ENCODE results near the gene NAT16. TPM values are rescaled to one million over a fixed set of nuclear protein-coding genes. Genes with fewer than 3 reads are reported as not detected.

NAT16 gene
- polyA plus RNA-seq, 1 of the 3 experiments (the other 2 are of a cell fraction), result 0.64 TPM

DNA sequence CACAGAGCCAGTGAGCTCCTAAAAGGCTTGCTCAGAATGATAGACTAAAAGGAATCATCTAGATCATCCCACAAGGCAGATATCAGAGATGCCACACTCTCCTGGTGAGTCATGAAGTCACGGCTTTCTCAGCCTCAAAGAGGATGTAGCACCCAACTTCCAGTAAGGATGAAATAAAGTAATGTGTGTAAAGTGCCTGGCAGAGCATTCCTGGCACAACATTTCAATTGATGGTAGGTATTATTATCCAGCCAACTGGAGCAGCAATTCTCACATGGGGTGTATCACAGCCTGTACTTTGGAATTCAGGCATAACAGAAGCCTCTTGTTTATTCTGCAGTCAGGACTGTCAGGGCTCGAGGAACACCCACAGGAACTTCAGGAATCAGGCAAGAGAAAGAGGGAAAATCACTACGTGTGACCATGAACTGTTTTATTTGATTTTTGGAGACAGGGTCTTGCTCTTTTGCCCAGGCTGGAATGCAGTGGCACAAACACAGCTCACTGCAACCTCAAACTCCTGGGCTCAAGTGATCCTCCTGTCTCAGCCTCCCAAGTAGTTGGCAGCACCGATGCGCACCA is 5.3 kb upstream of the NAT16 start (continued):
- TF ChIP-seq RFX5 (IDR thresholded peaks at IDR 0.05; ENCODE audit: low read length) (no peak), POLR2AphosphoS5 (IDR thresholded peaks at IDR 0.05; ENCODE audit: low read depth, low read length) (0 out of 2 replicates have a peak, but pooled peaks have one; percentile 20)

DNA sequence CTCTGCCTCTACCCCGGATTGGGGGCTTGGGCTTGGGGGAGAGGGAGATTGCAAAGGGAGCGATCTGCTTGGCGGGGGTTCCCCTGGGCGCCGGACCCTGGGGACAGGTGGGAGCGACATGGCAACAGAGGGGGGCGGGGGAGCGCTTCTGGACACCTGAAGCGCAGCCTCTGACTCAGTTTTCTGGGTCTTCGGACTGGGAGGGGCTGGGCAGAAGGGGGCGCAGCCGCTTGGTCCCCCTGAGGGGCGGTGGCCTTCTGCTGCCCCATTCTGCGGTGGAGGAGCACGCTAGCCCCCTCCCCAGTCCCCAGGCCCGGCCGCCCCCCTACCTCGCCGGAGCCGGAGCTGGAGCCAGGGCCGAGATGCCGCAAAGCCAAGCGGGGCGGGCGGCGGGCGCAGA is 380 bp downstream of the NAT16 start:
- no peaks in the 10 kb centered on the region for H3K79me2 ChIP-seq (ENCODE audit: insufficient read depth)
- DNase-seq, result peak; percentile 70
- H3K27me3 ChIP-seq (ENCODE audit: insufficient read depth), result peaks cover 28% of the 10 kb centered on the region
- no peaks in the 10 kb centered on the region for H3K36me3 ChIP-seq (replicated peaks in 1 of 2; ENCODE audit: control insufficient read depth in 1 of 2, insufficient read depth in 2 of 2, low read length in 1 of 2)
- peak overlapping the region in 1 of 2 experiments; percentile 28; a peak in 1 of 4 replicates for H3K27ac ChIP-seq (ENCODE audit: low read depth in 2 of 2, low read length in 1 of 2)
- no peaks in the 10 kb centered on the region for H4K20me1 ChIP-seq (ENCODE audit: insufficient read depth)
- POLR2A ChIA-PET, result interaction anchor here (0.5 to 1.7 kb wide), 7 partner anchors 9 to 36 kb away, joined by 3 to 9 read pairs (median 5); partner anchors contain the start of gene VGF
- WGBS (ENCODE audit: low lambda C conversion rate), result 5% methylated on average over 7 of the region's 27 CpGs
- CTCF ChIA-PET, result interaction anchor here (0.7 to 5.4 kb wide), 11 partner anchors 9 to 103 kb away, joined by 3 to 52 read pairs (median 5); partner anchors contain the start of genes FIS1 and VGF
- peaks cover 0 to 16% of the 10 kb centered on the region in 2 experiments; a peak in 1 of 4 replicates for H3K4me1 ChIP-seq (ENCODE audit: control insufficient read depth in 1 of 2, insufficient read depth in 2 of 2, low read depth in 1 of 2, low read length in 1 of 2)
- peak overlapping the region; percentile 39 to 48; a peak in 3 of 4 replicates for H3K4me3 ChIP-seq (ENCODE audit: low read depth in 2 of 2, low read length in 1 of 2)
- no peaks in the 10 kb centered on the region for H3K9me3 ChIP-seq
- TF ChIP-seq CHD2 (IDR thresholded peaks at IDR 0.05; ENCODE audit: low read length, partially characterized antibody) (no peak), SMC3 (IDR thresholded peaks at IDR 0.05; ENCODE audit: low read depth, low read length) (no peak), EP300 (IDR thresholded peaks at IDR 0.05; ENCODE audit: borderline replicate concordance in 1 of 2, low read depth in 1 of 2, low read length in 1 of 2) (no peak)
- TF ChIP-seq, protein P1, sequence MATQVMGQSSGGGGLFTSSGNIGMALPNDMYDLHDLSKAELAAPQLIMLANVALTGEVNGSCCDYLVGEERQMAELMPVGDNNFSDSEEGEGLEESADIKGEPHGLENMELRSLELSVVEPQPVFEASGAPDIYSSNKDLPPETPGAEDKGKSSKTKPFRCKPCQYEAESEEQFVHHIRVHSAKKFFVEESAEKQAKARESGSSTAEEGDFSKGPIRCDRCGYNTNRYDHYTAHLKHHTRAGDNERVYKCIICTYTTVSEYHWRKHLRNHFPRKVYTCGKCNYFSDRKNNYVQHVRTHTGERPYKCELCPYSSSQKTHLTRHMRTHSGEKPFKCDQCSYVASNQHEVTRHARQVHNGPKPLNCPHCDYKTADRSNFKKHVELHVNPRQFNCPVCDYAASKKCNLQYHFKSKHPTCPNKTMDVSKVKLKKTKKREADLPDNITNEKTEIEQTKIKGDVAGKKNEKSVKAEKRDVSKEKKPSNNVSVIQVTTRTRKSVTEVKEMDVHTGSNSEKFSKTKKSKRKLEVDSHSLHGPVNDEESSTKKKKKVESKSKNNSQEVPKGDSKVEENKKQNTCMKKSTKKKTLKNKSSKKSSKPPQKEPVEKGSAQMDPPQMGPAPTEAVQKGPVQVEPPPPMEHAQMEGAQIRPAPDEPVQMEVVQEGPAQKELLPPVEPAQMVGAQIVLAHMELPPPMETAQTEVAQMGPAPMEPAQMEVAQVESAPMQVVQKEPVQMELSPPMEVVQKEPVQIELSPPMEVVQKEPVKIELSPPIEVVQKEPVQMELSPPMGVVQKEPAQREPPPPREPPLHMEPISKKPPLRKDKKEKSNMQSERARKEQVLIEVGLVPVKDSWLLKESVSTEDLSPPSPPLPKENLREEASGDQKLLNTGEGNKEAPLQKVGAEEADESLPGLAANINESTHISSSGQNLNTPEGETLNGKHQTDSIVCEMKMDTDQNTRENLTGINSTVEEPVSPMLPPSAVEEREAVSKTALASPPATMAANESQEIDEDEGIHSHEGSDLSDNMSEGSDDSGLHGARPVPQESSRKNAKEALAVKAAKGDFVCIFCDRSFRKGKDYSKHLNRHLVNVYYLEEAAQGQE (IDR thresholded peaks at IDR 0.05; ENCODE audit: low read depth, low read length), result no peak
- peaks cover 4% of the 10 kb centered on the region for H3F3A ChIP-seq (replicated peaks; ENCODE audit: insufficient read depth)
- no peaks in the 10 kb centered on the region for H3K9me2 ChIP-seq
- peak overlapping the region; percentile 67; the same call in 1 of the 2 replicates for H2AFZ ChIP-seq (ENCODE audit: low read depth)
- H3K4me2 ChIP-seq, result peak overlapping the region; percentile 72
- H3K9ac ChIP-seq, result no peak overlapping the region

DNA sequence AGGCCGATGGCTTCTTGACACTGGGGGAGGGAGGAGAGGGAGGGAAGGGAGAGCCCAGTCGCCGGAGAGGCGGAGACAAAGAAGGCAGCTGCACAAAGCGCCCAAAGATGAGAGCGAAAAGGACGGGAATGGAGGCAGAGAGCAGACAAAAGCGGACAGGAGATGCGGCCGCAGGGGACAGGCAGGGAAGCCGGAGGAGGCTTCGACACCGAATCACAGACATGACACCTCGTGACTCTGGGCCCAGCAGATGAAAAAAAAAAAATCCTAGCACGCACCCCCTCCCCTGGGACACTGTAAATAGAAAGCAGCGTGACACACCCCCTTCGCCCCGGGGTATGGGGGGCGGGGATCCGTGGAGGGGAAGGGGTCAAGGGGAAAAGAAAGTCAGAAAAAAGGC is 976 bp downstream of the NAT16 start:
- no peaks in the 10 kb centered on the region for H3K36me3 ChIP-seq (replicated peaks in 1 of 2; ENCODE audit: control insufficient read depth in 1 of 2, insufficient read depth in 2 of 2, low read length in 1 of 2)
- H3F3A ChIP-seq (replicated peaks; ENCODE audit: insufficient read depth), result no peaks in the 10 kb centered on the region
- H3K9ac ChIP-seq, result no peak overlapping the region
- WGBS (ENCODE audit: low lambda C conversion rate), result 6% methylated on average over 20 of the region's 20 CpGs
- no peaks in the 10 kb centered on the region for H4K20me1 ChIP-seq (ENCODE audit: insufficient read depth)
- H3K79me2 ChIP-seq (ENCODE audit: insufficient read depth), result no peaks in the 10 kb centered on the region
- no peak overlapping the region; a peak in 1 of 4 replicates for H3K27ac ChIP-seq (ENCODE audit: low read depth in 2 of 2, low read length in 1 of 2)
- peak; percentile 81 for DNase-seq
- peaks cover 0 to 16% of the 10 kb centered on the region in 2 experiments; a peak in 1 of 4 replicates for H3K4me1 ChIP-seq (ENCODE audit: control insufficient read depth in 1 of 2, insufficient read depth in 2 of 2, low read depth in 1 of 2, low read length in 1 of 2)
- peak overlapping the region; percentile 72 for H3K4me2 ChIP-seq
- CTCF ChIA-PET, result interaction anchor here (1.0 to 6.7 kb wide), 8 partner anchors 8 to 37 kb away, joined by 3 to 43 read pairs (median 6); no protein-coding TSS in a partner anchor
- H2AFZ ChIP-seq (ENCODE audit: low read depth), result peak overlapping the region; percentile 47; the same call in 1 of the 2 replicates
- H3K9me2 ChIP-seq, result no peaks in the 10 kb centered on the region
- TF ChIP-seq MXI1 (IDR thresholded peaks at IDR 0.05; ENCODE audit: low read depth, low read length) (peak; percentile 76), SMC3 (IDR thresholded peaks at IDR 0.05; ENCODE audit: low read depth, low read length) (no peak), EP300 (IDR thresholded peaks at IDR 0.05; ENCODE audit: borderline replicate concordance in 1 of 2, low read depth in 1 of 2, low read length in 1 of 2) (no peak), NRF1 (IDR thresholded peaks at IDR 0.05; ENCODE audit: low read depth, low read length) (no peak)
- TF ChIP-seq, protein P2, sequence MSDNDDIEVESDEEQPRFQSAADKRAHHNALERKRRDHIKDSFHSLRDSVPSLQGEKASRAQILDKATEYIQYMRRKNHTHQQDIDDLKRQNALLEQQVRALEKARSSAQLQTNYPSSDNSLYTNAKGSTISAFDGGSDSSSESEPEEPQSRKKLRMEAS (IDR thresholded peaks at IDR 0.05; ENCODE audit: low read depth), result no peak
- POLR2A ChIA-PET, result interaction anchor here (1.0 to 2.1 kb wide), 4 partner anchors 10 to 39 kb away, joined by 3 to 9 read pairs (median 3); partner anchors contain the start of genes VGF and ZNHIT1
- no peaks in the 10 kb centered on the region for H3K9me3 ChIP-seq
- peak overlapping the region; percentile 48 to 49; a peak in 3 of 4 replicates for H3K4me3 ChIP-seq (ENCODE audit: low read depth in 2 of 2, low read length in 1 of 2)
- peaks cover 28% of the 10 kb centered on the region for H3K27me3 ChIP-seq (ENCODE audit: insufficient read depth)

All from SK-N-SH (cell line).